Osteocyte (in vitro differentiated cells): ENCODE data around the gene CKMT1B. TPM values are rescaled to one million over a fixed set of nuclear protein-coding genes. Genes with fewer than 3 reads are reported as not detected.
"Not testable (repeated sequence)": the region's sequence is repeated elsewhere in the genome, so short reads cannot be mapped to it uniquely, and the experiment has no call there.

Experiments used
- DNase-seq: peaks from one replicate; pipeline ENCODE4 v3.0.0; 2021; ENCODE audit warnings: mixed read lengths; ENCODE audit not compliant: unreplicated experiment; ENCODE audit errors: extremely low spot score
- H3K27ac Mint-ChIP-seq: one replicate; pipeline ENCODE4 v1.8.0; 2021; ENCODE audit warnings: mild to moderate bottlenecking, mixed read lengths; ENCODE audit not compliant: unreplicated experiment
- H3K27me3 Mint-ChIP-seq: one replicate; pipeline ENCODE4 v1.8.0; 2021; ENCODE audit warnings: mixed read lengths; ENCODE audit not compliant: unreplicated experiment
- H3K36me3 Mint-ChIP-seq: one replicate; pipeline ENCODE4 v1.8.0; 2021; ENCODE audit warnings: mixed read lengths; ENCODE audit not compliant: unreplicated experiment
- H3K4me1 Mint-ChIP-seq: one replicate; pipeline ENCODE4 v1.8.0; 2021; ENCODE audit warnings: mixed read lengths; ENCODE audit not compliant: unreplicated experiment
- H3K4me3 Mint-ChIP-seq: one replicate; pipeline ENCODE4 v1.8.0; 2021; ENCODE audit warnings: mild to moderate bottlenecking, moderate library complexity, mixed read lengths; ENCODE audit not compliant: unreplicated experiment
- H3K9me3 Mint-ChIP-seq: one replicate; pipeline ENCODE4 v1.8.0; 2021; ENCODE audit warnings: mixed read lengths; ENCODE audit not compliant: unreplicated experiment
- total RNA-seq: library from RNA; stranded (reverse); gene quantifications from 2 replicates; pipeline ENCODE4 v1.2.1, GENCODE V29; 2021
- TF ChIP-seq, protein P1 (sequence below): fragments of 200-600 bp; sonication (generic); IDR thresholded peaks from 2 replicates; pipeline ENCODE4 v1.5.0; 2021; ENCODE audit warnings: antibody characterized with exemption, mild to moderate bottlenecking, moderate library complexity

The CKMT1B gene
- total RNA-seq, 1 donor from 2014 or later, result not detected

GRCh38 chr15:43552256-43552655 lies 41.6 kb upstream of the CKMT1B start:
- H3K36me3 Mint-ChIP-seq, result peaks cover 5% of the 10 kb centered on the region
- TF ChIP-seq, protein P1, sequence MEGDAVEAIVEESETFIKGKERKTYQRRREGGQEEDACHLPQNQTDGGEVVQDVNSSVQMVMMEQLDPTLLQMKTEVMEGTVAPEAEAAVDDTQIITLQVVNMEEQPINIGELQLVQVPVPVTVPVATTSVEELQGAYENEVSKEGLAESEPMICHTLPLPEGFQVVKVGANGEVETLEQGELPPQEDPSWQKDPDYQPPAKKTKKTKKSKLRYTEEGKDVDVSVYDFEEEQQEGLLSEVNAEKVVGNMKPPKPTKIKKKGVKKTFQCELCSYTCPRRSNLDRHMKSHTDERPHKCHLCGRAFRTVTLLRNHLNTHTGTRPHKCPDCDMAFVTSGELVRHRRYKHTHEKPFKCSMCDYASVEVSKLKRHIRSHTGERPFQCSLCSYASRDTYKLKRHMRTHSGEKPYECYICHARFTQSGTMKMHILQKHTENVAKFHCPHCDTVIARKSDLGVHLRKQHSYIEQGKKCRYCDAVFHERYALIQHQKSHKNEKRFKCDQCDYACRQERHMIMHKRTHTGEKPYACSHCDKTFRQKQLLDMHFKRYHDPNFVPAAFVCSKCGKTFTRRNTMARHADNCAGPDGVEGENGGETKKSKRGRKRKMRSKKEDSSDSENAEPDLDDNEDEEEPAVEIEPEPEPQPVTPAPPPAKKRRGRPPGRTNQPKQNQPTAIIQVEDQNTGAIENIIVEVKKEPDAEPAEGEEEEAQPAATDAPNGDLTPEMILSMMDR, result no peak
- peaks cover 4% of the 10 kb centered on the region for H3K9me3 Mint-ChIP-seq
- no peak overlapping the region for H3K27ac Mint-ChIP-seq
- no peaks in the 10 kb centered on the region for H3K4me1 Mint-ChIP-seq
- DNase-seq, result no peak
- no peak overlapping the region for H3K4me3 Mint-ChIP-seq
- H3K27me3 Mint-ChIP-seq, result no peaks in the 10 kb centered on the region

GRCh38 chr15:43552986-43553385 lies 40.8 kb upstream of the CKMT1B start:
- no peak overlapping the region for H3K4me3 Mint-ChIP-seq
- no peak overlapping the region for H3K27ac Mint-ChIP-seq
- no peak for DNase-seq
- no peaks in the 10 kb centered on the region for H3K36me3 Mint-ChIP-seq
- H3K4me1 Mint-ChIP-seq, result no peaks in the 10 kb centered on the region
- no peaks in the 10 kb centered on the region for H3K9me3 Mint-ChIP-seq
- TF ChIP-seq, protein P1, result no peak
- no peaks in the 10 kb centered on the region for H3K27me3 Mint-ChIP-seq

GRCh38 chr15:43562753-43563152 lies 31.1 kb upstream of the CKMT1B start:
- H3K27ac Mint-ChIP-seq, H3K27me3 Mint-ChIP-seq, H3K4me3 Mint-ChIP-seq, H3K4me1 Mint-ChIP-seq, H3K9me3 Mint-ChIP-seq, DNase-seq, H3K36me3 Mint-ChIP-seq: not testable (repeated sequence)

GRCh38 chr15:43563793-43564192 lies 30.0 kb upstream of the CKMT1B start:
- not testable (repeated sequence) for H3K27me3 Mint-ChIP-seq, H3K27ac Mint-ChIP-seq, H3K9me3 Mint-ChIP-seq, H3K36me3 Mint-ChIP-seq, H3K4me3 Mint-ChIP-seq, H3K4me1 Mint-ChIP-seq, DNase-seq

DNA sequence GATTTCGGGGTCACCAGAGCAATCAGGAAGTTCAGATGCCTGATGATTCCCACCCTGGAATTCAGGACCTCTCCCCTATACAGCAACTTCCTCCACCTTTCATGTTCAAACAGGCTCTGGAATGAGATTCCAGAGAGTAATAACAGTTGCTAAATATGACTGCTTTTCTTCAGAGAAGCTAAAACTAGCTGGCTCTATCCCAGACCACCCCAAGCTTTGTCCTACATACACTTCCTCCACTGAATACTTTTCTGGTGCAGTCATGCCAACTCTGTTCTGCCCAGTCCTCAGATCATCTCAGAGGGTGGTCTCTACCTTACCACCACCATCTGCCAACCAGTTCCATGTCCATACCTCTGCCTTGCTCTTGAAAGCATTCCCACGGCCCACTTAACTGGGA lies 27.2 kb upstream of the CKMT1B start:
- not testable (repeated sequence) for H3K4me1 Mint-ChIP-seq, H3K4me3 Mint-ChIP-seq, H3K27ac Mint-ChIP-seq, H3K27me3 Mint-ChIP-seq, DNase-seq, H3K36me3 Mint-ChIP-seq, H3K9me3 Mint-ChIP-seq

GRCh38 chr15:43574607-43575006 lies 19.2 kb upstream of the CKMT1B start:
- not testable (repeated sequence) for H3K27me3 Mint-ChIP-seq, H3K4me3 Mint-ChIP-seq, H3K27ac Mint-ChIP-seq, H3K36me3 Mint-ChIP-seq, H3K9me3 Mint-ChIP-seq, DNase-seq, H3K4me1 Mint-ChIP-seq

DNA sequence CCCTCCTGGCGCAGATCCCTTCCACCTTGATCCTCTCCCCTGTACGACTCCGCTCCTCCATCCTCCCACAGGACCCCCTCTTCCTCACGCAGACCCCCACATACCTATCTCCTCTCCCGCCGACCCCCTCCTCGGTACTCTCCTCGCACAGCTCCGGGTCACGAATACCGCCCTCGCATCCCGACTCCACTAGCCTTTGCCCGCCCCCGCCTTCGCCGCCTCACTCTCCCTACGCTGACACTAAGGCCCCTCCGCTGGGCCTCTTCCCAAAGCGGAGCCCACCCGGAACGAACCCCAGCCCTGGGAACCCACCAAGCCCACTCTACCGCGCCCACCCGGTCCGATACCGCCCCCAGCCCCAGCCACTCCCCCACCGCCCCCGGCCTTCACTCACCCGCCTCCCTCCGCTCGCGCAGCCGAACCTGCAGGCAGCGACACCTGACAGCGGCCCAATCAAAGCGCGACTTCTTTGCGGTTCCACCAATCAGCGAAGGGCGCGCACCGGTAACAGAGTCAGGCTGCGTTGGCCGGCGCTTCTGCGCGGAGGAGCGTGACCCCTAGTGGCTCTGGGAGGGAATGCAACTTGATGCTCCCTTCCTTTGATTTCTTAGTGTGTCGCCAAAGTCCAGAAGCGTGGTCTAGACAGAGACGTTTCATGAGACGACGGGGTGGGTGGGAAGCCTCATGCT lies 3.9 kb upstream of the CKMT1B start, which contains the start of gene PPIP5K1:
Gene PPIP5K1 (minus strand): TSS at position 431 of the 689 bp plus-strand sequence. CDS start 5,704 bp downstream, outside the sequence.
- DNase-seq, H3K4me3 Mint-ChIP-seq, H3K27ac Mint-ChIP-seq, H3K27me3 Mint-ChIP-seq, H3K9me3 Mint-ChIP-seq, H3K36me3 Mint-ChIP-seq, H3K4me1 Mint-ChIP-seq: not testable (repeated sequence)

- not testable (repeated sequence) for H3K4me3 Mint-ChIP-seq, DNase-seq, H3K4me1 Mint-ChIP-seq, H3K36me3 Mint-ChIP-seq, H3K9me3 Mint-ChIP-seq, H3K27ac Mint-ChIP-seq
- H3K27me3 Mint-ChIP-seq, result peaks cover 14% of the 10 kb centered on the region
These were observed 986 bp upstream of the CKMT1B start for GRCh38 chr15:43592841-43593240.

DNA sequence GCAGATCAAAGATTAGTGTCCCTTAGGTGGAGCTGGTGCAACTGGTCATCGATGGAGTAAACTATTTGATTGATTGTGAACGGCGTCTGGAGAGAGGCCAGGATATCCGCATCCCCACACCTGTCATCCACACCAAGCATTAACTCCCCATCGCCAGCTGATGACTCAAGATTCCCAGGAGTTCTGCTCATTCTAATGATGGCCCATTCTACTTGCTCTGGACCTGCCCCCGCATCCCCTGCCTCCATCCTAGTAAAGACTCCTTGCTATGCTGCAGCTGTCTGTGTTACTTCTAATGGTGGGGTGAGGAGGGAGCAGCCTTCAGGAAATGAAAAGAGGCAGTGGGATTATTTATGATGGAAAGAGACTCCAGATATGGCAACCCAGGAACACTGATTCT lies 5.3 kb downstream of the CKMT1B start:
- not testable (repeated sequence) for H3K27ac Mint-ChIP-seq, H3K9me3 Mint-ChIP-seq, H3K36me3 Mint-ChIP-seq, H3K4me1 Mint-ChIP-seq, DNase-seq, H3K4me3 Mint-ChIP-seq
- peaks cover 35% of the 10 kb centered on the region for H3K27me3 Mint-ChIP-seq

DNA sequence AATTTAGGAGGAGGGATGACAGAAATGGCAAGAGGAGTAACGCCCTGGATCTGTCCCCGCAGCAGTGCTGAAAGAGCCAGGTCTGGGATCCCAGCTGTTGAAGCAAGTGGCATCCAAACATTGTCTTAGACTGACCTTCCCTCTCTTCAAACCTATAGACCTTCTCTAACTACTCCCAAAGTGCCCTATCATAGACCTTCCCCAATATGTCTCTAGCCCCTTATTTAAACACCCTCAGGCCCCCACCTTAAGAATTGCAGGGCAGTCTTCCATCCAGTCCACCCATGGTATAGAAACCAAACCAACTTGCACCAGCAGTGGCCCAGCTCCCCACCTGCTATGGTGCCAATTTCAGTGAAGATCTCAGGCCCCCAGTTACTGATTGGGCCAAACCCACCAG lies 6.4 kb downstream of the CKMT1B start:
- H3K27ac Mint-ChIP-seq, result not testable (repeated sequence)

GRCh38 chr15:43602233-43602632 lies 8.4 kb downstream of the CKMT1B start:
- DNase-seq, H3K4me3 Mint-ChIP-seq, H3K36me3 Mint-ChIP-seq, H3K9me3 Mint-ChIP-seq, H3K4me1 Mint-ChIP-seq, H3K27ac Mint-ChIP-seq: not testable (repeated sequence)
- H3K27me3 Mint-ChIP-seq, result peaks cover 31% of the 10 kb centered on the region

More for the DNA sequence above, 6.4 kb downstream of the CKMT1B start:
- DNase-seq, H3K36me3 Mint-ChIP-seq, H3K4me1 Mint-ChIP-seq, H3K9me3 Mint-ChIP-seq, H3K4me3 Mint-ChIP-seq: not testable (repeated sequence)
- peaks cover 39% of the 10 kb centered on the region for H3K27me3 Mint-ChIP-seq
